ENCODE measurements around the gene CCDC106. TPM values are rescaled to one million over a fixed set of nuclear protein-coding genes. Genes with fewer than 3 reads are reported as not detected.

CCDC106 gene
- total RNA-seq, 1 experiment from 2014 or later: 47.8 TPM

DNA sequence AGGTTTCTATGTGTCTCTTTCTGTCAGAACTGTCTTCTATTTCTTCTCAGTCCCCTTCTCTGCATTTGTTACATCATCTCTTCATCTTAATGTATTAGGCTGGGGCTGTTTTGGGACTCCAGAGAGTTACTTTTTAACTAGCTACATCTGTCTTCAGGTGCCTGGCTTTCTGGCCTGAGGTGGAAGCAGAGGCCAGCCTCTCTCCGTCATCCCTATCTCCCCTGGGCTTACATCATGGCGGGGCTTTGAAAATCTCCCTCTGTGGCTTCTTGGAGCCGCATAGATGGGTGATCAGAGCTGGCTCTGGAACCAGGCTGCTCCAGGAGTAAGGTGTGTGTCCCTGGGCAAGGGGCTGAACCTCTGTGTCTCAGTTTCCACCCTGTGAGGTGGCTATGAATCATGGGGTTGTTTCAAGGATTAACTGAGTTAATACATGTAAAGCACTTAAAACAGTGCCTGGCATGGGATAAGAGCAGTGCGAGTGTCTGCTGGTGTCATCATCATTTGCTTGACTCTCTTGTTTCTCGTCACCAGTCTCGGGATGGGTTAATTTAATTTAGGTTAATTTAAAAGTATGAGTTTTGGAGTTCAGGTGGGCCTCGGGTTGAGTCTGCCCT lies 29.0 kb downstream of the CCDC106 start:
- no peaks in the 10 kb centered on the region for H3K27me3 ChIP-seq (ENCODE audit: control insufficient read depth, insufficient read depth, low read length)
- H3K4me3 ChIP-seq (ENCODE audit: low read depth in 2 of 2, low read length in 2 of 2): peak overlapping the region; percentile 64 to 94
- POLR2A ChIA-PET: interaction anchor here (0.5 kb wide), 1 partner anchor 29 kb away, joined by 3 read pairs; no protein-coding TSS in a partner anchor
- BruUV-seq (replicated peaks): no TSS peak
- CTCF ChIA-PET: no interaction called here
- no peak for DNase-seq (ENCODE audit: low read depth, low spot score)
- H3K36me3 ChIP-seq (ENCODE audit: control insufficient read depth, insufficient read depth, low read length): peaks cover 25% of the 10 kb centered on the region
- in situ Hi-C loops (cut with HindIII; ENCODE audit: low pct_unique_long_range_greater_than_20kb, low sequenced_read_pairs): no loop called here
- intact Hi-C loops (cut with micrococcal nuclease; ENCODE audit: unreplicated experiment): no loop called here
- H3K27ac ChIP-seq (ENCODE audit: low read length): peak overlapping the region; percentile 96
- no peak for ATAC-seq
- peaks cover 53% of the 10 kb centered on the region for H3K4me1 ChIP-seq (ENCODE audit: control insufficient read depth, insufficient read depth, low read length)
- no peak for TF ChIP-seq TCF7L2 (IDR thresholded peaks at IDR 0.05; ENCODE audit: low read depth, low read length)
- TF ChIP-seq POLR2AphosphoS5 (IDR thresholded peaks at IDR 0.05; ENCODE audit: low read depth, low read length): no peak
- TF ChIP-seq REST (IDR thresholded peaks at IDR 0.05; ENCODE audit: insufficient read depth in 1 of 2, low read depth in 2 of 2, low read length in 1 of 2): no peak
- TF ChIP-seq, protein P1, sequence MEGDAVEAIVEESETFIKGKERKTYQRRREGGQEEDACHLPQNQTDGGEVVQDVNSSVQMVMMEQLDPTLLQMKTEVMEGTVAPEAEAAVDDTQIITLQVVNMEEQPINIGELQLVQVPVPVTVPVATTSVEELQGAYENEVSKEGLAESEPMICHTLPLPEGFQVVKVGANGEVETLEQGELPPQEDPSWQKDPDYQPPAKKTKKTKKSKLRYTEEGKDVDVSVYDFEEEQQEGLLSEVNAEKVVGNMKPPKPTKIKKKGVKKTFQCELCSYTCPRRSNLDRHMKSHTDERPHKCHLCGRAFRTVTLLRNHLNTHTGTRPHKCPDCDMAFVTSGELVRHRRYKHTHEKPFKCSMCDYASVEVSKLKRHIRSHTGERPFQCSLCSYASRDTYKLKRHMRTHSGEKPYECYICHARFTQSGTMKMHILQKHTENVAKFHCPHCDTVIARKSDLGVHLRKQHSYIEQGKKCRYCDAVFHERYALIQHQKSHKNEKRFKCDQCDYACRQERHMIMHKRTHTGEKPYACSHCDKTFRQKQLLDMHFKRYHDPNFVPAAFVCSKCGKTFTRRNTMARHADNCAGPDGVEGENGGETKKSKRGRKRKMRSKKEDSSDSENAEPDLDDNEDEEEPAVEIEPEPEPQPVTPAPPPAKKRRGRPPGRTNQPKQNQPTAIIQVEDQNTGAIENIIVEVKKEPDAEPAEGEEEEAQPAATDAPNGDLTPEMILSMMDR (IDR thresholded peaks at IDR 0.05): no peak
- no peak for TF ChIP-seq SIN3A (IDR thresholded peaks at IDR 0.05; ENCODE audit: borderline replicate concordance, insufficient read depth, low read depth, low read length)
- H3K9me3 ChIP-seq (ENCODE audit: control insufficient read depth, insufficient read depth, low read depth, low read length): no peaks in the 10 kb centered on the region

- H3K4me1 ChIP-seq (ENCODE audit: control insufficient read depth, insufficient read depth, low read length): peaks cover 47% of the 10 kb centered on the region
- ATAC-seq (no peak), DNase-seq (ENCODE audit: low read depth, low spot score) (no peak)
- peak overlapping the region; percentile 96 for H3K27ac ChIP-seq (ENCODE audit: low read length)
- ChIA-PET POLR2A (interaction anchor here (0.5 kb wide), 1 partner anchor 29 kb away, joined by 3 read pairs; no protein-coding TSS in a partner anchor), CTCF (interaction anchor here (0.5 kb wide), 1 partner anchor 360 kb away, joined by 7 read pairs; no protein-coding TSS in a partner anchor)
- no peaks in the 10 kb centered on the region for H3K27me3 ChIP-seq (ENCODE audit: control insufficient read depth, insufficient read depth, low read length)
- no peaks in the 10 kb centered on the region for H3K9me3 ChIP-seq (ENCODE audit: control insufficient read depth, insufficient read depth, low read depth, low read length)
- intact Hi-C loops (cut with micrococcal nuclease; ENCODE audit: unreplicated experiment) (no loop called here), in situ Hi-C loops (cut with HindIII; ENCODE audit: low pct_unique_long_range_greater_than_20kb, low sequenced_read_pairs) (no loop called here)
- no TSS peak for BruUV-seq (replicated peaks)
- H3K4me3 ChIP-seq (ENCODE audit: low read depth in 2 of 2, low read length in 2 of 2): peak overlapping the region in 1 of 2 experiments; percentile 94; a peak in 1 of 4 replicates
- TF ChIP-seq POLR2AphosphoS5 (IDR thresholded peaks at IDR 0.05; ENCODE audit: low read depth, low read length): no peak
- TF ChIP-seq TCF7L2 (IDR thresholded peaks at IDR 0.05; ENCODE audit: low read depth, low read length): no peak
- TF ChIP-seq, protein P1 (IDR thresholded peaks at IDR 0.05): no peak
- TF ChIP-seq SIN3A (IDR thresholded peaks at IDR 0.05; ENCODE audit: borderline replicate concordance, insufficient read depth, low read depth, low read length): no peak
- TF ChIP-seq REST (IDR thresholded peaks at IDR 0.05; ENCODE audit: insufficient read depth in 1 of 2, low read depth in 2 of 2, low read length in 1 of 2): no peak
- peaks cover 23% of the 10 kb centered on the region for H3K36me3 ChIP-seq (ENCODE audit: control insufficient read depth, insufficient read depth, low read length)
These were observed 29.6 kb downstream of the CCDC106 start for GRCh38 chr19:55677572-55678028.
